WI38 (cell line): ENCODE data around the gene TECTA.
"Not testable (repeated sequence)": the region's sequence is repeated elsewhere in the genome, so short reads cannot be mapped to it uniquely, and the experiment has no call there.

ENCODE experiments used
- H3K4me3 ChIP-seq: 2 replicates; pipeline ENCODE4 v1.5.1; 2011; ENCODE audit warnings: low read depth, mild to moderate bottlenecking, control low read depth, low read length
- CTCF ChIP-seq: IDR thresholded peaks from 2 replicates; pipeline ENCODE4 v1.5.1; 2012; ENCODE audit warnings: low read depth, mild to moderate bottlenecking, control low read depth, low read length

TECTA gene

GRCh38 chr11:121229495-121230215, 128.6 kb downstream of the TECTA start:
- TF ChIP-seq CTCF, result no peak

GRCh38 chr11:121231576-121232278, 130.7 kb downstream of the TECTA start:
- TF ChIP-seq CTCF, result no peak
- H3K4me3 ChIP-seq, result no peak overlapping the region

More at GRCh38 chr11:121229495-121230215, 128.6 kb downstream of the TECTA start:
- no peak overlapping the region for H3K4me3 ChIP-seq

- no peak overlapping the region for H3K4me3 ChIP-seq
- no peak for TF ChIP-seq CTCF
These were observed 134.0 kb downstream of the TECTA start for GRCh38 chr11:121235057-121235456.

- no peak for TF ChIP-seq CTCF
- H3K4me3 ChIP-seq, result no peak overlapping the region
These were observed 135.3 kb downstream of the TECTA start for GRCh38 chr11:121236115-121237001.

GRCh38 chr11:121237247-121237646, 136.2 kb downstream of the TECTA start:
- not testable (repeated sequence) for H3K4me3 ChIP-seq

- no peak for TF ChIP-seq CTCF
- no peak overlapping the region for H3K4me3 ChIP-seq
These were observed 136.9 kb downstream of the TECTA start for GRCh38 chr11:121237686-121238658.

GRCh38 chr11:121238956-121239355, 137.9 kb downstream of the TECTA start:
- no peak overlapping the region for H3K4me3 ChIP-seq
- no peak for TF ChIP-seq CTCF

- not testable (repeated sequence) for H3K4me3 ChIP-seq
These were observed 139.0 kb downstream of the TECTA start for GRCh38 chr11:121240001-121240400.
